Measurements from ENCODE around the gene PLCD1.
A peak's percentile ranks its signal among the peaks of the same experiment; 100 is the strongest.
"Not testable (repeated sequence)": the region's sequence is repeated elsewhere in the genome, so short reads cannot be mapped to it uniquely, and the experiment has no call there.

Gene PLCD1

DNA sequence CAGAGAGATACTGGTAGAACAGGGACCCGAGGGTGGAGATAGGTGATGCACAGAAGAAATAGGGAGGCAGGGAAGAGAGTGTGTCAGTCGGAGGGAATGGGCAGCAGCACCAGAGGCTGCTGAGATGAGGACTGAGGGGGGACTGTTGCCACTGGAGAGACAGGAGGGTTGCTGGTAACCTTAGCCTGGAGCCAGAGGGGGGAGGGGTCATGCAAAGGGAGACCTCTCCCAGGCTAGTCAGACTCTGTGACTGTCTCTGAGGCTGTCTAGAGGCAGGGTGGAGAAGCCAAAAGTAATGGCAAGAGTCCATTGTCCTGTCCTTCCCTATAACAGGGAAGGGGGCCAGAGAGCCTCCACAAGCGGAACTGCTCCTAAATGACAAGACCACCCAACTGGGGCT is 7.5 kb upstream of the PLCD1 start:
- no peak for DNase-seq (ENCODE audit: low read depth)

DNA sequence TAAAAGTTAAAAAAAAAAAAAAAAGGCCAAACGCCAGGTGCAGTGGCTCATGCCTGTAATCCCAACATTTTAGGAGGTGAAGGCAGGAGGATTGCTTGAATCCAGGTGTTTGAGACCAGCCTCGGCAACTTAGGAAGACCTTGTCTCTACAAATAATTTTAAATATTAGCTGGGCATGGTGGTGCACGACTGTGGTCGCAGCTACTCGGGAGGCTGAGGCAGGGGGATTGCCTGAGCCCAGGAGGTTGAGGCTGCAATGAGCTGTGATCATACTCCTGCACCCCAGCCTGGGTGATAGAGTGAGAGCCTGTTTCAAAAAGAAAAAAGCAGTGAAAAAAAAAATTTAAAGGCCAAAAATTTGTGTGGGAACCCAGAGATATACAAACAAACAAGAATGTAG is 6.8 kb upstream of the PLCD1 start:
- DNase-seq (ENCODE audit: low read depth), result no peak

DNA sequence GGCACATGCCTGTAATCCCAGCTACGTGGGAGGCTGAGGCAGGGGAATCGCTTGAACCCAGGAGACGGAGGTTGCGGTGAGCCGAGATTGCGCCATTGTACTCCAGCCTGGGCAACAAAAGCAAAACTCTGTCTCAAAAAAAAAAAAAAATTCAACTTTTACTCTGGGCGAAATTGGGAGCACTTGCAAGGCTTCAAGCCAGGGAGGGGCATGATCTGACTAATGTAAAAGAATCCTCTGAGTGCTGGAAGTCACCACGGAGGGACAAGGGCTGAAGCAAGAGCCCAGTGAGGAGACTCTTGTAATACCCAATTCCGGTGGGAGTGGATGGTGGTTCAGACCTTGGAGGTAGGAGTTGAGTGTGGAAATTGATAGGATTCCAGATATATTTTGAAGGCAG is 4.9 kb upstream of the PLCD1 start:
- not testable (repeated sequence) for DNase-seq (ENCODE audit: low read depth)

DNA sequence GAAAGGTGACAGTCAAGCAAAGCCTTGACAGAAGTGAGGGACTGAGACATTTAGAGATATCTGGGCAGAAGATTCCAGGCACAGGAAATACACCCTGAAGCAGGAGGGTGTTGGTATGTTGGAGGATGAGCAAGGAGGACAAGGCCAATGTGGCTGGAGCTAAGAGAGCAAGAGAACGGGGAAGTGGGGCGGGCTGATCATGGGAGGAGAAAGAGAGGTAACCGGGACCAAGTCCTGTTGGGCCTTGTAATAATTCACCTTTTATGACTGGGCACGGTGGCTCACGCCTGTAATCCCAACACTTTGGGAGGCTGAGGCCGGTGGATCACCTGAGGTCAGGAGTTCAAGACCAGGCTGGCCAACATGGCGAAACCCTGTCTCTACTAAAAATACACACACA is 4.1 kb upstream of the PLCD1 start:
- DNase-seq (ENCODE audit: low read depth), result not testable (repeated sequence)

DNA sequence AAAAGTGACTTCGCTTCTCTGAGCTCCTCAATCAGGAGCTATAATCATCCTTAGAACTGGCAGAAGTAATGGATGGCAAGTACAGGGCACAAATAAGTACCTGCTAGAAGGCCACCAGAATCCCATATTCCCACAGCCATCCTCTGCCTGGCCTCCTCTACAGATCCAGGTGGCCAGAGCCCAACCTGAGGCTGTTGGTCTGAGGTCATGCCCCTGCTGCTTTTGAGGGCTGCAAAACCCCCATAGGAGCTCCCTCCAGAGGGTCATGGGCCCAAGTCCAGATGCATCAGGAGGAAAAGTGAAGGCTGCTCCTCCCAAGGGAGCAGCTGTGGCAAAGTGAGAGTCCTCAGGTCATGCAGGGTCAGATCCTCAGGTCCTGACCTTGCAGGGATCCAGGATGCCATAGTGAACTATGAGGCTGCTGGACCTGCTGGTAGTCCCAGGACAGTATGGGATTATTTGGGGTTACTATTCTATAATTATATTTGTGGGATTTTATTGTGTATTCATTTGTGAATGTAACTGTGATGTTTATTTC is 3.0 kb upstream of the PLCD1 start:
- no peak for DNase-seq (ENCODE audit: low read depth)

DNA sequence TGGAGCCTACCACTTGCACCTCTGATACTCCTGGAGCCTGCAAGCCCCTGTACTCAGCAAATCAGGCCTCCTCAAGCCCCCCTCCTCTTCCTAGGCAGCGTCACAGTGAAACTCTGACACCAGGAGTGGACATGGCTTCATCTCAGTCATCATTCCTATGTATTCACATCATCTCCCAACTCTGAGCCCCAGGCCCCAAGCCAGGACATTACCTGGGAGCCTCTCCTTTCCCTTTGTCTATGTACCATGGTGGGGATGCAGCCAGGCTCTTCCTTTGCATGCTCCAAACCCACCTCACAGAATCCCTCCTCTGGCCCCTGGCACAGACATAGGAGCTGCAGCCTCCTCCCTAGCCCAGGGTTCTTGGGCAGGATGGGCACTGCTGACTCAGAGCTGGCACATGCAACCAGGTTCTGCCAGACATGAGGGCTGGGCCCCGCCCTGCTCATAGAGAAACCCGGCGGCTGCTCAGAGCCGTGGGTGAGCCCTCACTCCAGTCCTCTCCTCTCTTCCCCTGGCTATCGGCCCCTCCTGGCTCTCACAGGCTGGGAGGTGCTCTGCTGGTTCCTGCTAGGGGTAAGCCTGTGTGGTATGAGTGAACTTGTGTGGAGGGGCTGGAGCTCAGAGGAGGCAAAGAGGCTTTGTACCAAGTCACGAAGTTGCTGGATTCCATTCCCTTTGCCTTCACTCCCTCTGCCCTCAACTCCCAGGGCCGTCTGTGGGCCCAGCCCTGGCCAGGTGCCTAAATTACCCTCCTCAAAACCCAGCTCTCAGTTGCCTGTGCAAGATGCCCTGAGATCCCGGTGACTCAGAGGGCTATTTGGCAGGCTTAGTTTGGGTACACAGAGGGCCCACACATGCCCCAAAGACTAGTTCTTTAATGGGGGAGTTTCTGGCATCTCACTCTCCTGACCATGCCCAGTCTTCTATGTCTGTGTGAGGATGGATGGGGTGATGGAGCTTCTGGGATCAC is 1.9 kb upstream of the PLCD1 start:
- DNase-seq (ENCODE audit: low read depth), result peak; percentile 51

DNA sequence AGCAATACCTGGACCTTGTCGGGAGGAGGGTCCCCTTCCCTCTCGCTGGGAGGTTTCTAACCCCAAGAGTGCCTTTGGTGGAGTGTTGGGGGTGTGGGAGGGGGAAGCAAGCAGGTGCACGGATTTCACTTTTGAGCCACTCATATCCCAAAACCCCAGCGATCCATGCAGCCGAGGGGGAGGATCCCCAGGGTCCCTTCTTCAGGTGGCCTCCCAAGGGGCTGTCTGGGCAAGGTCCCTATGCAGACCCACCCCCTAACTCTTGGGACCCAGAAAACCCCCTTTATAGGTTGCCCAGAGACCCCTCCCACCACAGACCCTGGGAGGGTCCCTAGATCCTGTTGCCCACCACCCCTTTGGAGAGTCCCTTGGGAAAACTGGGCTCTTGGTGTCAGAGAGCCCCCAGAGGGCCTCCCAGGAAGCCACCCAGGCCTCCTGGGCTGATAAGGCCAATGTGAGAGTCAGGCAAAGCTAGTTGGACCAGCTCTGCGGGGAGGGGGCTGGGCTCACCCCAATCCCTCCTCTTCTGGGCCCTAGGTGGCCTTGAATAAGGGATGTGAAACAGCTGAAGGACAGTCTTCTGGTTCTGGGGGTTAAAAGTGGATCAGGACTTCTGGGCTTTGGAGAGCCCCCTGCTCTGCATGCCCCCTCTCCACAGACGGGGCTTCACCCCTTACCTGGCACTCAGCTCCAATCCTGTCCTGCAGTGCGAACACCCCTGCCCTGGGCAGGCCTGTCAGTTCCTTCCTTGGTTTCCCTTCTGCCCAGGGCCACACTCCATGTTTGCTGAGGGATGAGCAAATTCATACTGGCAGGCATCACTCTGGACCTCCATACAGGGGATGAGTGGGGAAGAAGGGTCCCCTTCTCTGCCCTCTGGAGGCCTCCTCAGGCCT is 932 bp upstream of the PLCD1 start:
- DNase-seq (ENCODE audit: low read depth), result no peak

DNA sequence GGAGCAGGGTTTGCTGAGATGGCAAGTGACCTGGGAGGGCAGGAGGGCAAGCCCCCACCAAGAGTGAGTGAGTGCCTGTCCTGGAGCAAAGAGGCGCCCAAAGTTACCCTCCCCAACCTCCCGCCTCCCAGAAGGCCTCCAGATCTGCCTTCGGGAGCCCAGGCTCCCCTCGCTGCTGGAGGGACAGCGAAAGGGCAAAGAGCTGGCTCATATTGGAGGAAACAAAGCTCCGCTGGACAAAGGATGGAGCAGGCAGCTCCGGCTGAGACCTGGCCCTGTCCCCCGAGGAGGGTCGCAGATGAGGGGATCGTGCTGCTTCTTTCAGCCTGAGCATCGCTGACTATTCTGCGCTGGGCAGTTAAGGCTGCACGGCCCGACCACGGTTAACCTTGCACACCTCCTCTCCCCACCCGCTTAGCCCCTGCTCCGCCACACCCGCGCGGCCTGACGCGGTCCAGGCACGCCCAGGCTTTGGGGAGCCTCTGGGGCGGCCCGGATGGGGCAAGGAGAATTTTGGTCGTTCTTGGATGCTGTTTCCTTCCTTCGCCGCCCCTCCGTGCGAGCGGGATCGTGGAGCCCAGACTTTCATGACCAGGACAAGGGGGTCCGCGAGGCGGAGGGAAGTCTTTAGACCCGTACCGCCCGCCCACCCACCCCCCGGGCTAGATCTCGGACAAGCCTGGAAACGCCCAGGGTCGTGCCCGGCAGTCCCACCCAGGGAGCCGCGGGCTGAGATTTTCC is 651 bp downstream of the PLCD1 start:
- DNase-seq (ENCODE audit: low read depth), result peak; percentile 13

DNA sequence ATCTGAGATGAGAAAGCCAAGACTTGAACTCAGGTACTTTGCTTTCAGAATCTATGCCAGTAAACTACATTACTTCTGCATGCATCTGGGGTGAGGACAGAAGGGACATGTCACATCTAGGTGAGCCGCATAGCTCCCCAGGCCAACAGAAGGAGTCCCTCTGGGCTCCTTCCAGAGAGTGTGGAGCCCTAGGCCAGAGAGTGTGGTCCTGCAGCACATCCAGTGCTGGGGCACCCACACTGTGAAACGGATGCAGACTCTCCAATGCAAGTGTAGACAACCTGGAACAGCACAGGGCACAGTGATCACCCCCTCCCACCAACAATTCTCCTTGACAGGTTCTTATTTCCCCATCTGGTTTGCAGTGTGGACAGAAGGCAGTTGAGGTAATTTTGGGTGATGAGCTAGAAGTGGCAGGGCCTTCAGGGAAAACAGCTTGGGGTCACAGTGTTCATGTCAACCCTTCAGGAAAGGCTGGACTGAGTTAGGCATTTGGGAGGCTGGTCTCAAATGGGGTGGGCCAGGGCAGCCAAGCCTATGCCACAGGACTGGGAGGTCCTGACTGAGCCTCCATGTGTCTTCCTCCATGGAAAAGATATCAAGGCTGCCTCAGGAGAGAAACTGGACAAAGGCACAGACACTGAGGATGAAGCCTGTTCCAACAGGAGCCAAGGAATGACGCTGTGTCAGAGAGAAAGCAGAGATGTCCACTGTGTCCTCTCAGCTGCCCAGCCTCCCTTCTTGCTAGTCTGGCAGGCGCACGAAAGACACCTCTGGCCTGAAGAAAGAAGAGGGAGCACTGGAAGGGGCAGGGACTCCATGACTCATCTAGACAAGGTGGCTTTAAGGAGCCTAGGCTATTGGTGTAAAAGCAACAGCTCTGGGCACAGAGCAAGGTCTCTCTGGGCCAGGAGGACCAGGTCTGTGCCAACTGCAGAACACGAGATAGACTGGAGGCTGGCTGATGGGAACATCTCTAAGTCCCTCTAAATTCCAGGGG is 1.7 kb downstream of the PLCD1 start:
- DNase-seq (ENCODE audit: low read depth), result no peak

DNA sequence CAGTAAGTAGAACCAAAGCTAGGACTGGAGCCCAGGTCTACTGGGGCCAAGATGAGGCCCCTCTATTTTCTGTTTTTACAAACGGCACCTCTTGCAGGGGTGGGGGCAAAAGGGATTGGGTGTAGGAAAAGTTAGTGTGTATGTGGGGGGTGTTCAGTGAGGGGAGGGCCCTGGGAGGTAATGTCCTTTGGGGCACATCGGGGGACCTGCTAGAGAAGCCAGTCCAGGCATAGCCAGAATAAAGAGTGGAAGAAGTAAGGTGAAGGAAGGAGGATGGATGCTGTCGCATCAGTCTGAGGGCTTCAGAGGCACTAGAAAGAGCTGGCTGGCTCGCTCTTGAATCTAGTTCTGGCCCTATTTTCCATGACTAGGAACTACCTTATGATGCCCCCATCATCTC is 2.6 kb downstream of the PLCD1 start:
- DNase-seq (ENCODE audit: low read depth), result no peak

DNA sequence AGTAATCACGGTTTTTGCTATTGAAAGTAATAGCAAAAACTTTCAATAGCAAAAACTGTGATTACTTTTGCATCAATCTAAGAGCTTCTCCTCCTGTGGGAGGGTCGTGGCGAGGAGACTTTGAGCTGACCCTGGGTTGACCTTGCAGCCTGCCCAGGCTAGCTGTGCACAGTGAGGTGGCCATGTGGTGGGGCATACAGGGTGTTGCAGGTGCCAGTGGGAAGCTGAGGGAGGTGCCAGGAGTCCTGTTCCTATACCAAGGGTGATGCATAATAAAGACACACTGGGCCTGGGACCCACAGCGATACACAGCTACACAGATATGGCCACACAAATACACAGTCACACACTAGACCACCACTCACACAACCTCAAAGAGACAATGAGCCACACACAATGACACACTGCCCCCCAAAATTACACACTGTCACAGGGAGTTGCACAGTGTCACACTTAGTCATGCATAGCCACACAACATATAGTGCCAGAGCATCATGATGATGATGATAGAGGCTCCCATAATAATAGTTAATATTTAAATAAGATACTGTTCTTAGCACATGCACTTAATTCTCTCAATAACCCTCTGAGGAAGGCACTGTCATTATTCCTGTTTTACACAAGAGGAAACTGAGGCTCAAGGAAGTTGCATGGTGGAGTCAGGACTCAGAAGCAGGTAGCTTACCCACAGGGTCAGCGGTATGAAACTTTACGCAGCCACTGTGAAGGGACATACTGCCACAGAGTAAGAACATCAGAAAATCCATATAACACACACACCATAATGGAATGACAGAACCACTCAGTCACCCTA is 6.3 kb downstream of the PLCD1 start:
- no peak for DNase-seq (ENCODE audit: low read depth)

DNA sequence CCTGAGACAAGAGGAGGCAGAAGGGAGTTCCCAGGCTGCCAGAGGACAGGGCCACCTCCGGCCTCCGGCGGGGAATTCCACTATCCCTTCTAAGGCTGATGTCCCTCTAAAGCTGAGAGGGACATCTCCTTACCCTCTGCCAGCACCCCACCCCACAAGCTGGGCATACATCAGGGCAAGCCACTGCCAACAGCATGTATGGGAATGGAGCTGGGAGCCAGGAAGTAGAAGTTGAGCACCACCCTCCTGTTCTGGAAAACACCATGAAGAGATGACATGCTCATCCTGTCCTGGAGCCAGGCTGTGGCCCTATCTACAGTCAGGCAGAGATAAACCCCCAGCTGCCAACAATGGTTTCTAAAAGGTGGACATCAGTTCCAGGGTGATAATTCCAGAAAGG is 7.1 kb downstream of the PLCD1 start:
- no peak for DNase-seq (ENCODE audit: low read depth)

DNA sequence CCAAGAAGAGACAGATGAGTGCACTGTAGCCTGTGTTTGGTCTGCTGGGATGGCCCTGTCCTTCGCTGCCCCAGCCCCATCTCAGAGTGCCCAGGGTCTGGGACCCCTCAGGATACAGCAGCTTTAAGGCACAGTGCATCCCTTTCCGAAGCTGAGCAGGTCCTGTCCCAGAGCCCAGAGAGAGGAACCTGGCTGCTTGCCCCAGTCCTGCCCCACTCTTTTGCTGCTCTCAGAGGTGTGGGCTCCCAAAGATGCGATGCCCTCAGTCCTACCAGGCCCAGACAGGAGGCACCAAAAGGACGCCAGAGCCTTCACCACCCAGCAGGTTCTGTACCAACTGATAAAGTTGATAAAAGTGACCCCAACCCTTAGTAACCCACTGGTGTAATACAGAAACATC is 8.2 kb downstream of the PLCD1 start:
- DNase-seq (ENCODE audit: low read depth), result no peak

DNA sequence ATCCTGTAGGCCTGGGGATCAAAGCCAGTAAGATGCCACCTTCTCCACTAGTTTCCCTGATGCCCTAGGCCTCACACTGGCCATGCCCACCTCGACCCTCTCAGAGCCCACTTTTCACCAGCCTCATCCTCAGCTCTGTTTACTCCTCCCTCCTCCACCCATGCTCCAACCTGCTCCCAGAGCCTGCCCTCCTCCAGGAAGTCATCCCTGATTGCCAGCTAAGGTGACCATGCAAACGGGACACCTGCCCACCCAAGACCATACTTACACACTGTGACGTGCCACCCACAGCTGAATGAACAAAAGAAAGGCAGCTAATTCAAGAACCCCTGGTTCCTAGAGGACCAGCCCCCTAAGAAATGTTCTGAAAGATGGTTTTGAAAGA is 9.1 kb downstream of the PLCD1 start:
- no peak for DNase-seq (ENCODE audit: low read depth)

DNA sequence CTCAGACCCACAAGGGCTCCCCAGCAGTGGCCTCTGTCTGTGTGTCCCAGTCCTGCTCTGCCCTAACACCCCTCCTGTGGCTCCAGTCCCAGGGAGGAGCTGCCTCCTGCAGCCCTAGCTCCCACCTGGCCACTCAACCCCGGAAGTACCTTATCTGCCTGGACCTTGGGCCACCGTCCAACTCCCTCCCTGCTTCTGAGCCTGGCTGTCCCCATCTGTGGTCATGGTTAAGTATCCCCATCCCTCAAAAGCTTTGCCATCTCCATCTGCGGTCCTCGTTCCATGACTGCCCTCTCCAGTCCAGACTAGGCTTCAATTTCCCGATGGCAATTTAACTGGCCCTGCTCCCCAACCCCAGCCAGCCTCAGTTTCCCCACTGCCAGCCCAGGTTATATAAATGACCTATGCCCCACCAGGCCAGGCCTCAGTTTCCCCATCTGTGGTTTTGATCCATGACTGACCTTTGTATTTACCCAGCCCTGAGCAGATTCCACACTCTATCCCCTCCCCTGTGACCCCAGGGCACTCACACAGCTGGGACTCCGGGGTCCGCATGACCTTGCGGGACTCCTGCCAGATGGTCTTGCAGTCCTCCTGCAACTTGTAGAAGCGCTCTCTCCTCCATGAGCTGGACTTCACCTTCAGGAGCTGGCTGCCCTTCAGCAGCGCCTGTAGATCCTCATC is 9.6 kb downstream of the PLCD1 start:
- DNase-seq (ENCODE audit: low read depth), result no peak

DNA sequence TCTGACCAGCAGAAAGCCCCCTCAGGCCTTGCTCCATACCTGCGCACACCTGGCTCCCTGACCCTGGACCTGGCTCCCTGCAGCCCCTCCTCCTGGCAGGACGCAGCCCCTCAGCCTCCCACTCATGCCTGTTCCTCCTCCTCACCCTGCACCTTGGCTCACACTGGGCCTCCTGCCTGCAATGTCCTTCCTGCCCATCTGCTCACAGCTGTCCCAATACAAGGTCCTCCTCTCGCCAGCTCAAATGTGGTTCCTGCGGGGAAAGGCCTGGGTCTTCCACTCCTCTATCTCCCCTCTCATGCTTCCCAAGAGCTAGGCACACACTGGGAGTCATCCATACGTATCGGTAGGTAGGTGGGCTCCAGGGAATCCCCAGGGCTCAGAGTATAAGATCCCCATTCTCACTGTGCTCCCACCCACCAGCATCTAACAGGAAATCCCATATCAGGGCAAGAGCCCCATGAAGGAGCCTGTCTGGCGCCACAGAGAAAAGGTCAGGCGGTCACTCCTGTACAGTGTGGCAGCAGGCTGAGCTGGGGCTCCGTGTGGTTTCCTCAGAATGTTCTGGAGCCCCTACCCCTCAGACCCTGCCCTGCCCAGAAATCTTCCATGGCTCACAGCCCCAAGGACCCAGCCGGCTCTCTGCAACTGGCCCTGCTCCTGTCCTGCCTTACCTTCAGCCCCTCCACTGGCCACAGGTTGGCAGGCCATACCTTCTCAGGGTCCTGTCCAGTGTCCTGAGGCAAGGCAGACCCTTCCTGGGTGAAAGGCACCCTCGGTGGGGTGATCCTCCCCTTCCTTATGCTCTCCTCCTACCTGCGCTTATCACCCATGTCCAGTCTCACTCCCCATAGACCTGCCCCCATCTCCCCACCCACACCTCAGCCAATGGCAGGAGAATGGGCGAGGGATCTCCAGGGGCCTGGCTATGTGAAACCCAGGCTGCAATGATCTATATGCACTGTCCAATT is 10.9 kb downstream of the PLCD1 start:
- DNase-seq (ENCODE audit: low read depth), result no peak

DNA sequence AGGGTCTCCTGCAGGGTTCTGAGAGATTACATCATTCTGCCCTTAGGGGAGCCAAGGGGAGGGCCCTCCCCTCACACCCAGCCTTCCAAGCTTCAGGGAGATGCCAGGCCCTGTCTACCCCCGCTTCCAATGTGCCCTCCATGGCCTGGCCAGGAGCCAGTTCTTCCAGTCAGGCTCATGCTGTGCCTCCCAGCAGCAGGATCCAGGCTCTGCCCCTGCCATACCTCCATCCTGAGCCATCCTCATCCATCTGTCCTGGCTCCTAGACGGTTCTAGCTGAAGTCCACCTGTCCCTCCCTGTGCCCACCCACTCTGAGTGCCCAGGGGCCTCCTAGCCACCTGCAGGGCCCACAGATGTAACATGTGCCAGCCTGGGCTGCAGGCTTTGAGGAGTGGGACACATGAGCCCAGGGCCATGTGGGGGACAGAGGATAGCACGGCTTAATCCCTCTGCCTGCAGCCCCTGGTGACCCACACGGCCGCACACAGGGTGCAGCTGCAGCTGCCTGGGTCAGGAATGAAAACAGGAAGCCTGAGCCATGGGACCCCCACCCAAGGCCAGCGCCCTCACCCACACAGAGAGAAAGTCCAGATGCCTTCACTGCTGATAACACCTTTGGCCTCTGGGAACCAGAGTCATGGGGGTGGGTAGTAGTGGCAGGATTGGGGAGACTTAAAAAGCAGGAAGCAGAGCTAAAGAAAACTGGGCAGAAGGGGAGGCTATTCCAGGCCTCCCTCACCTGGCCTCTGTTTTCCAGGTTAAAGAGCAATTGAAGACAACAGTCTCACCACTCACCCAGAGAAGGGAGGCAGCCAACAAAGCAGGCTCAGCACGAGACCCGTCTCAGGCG is 11.8 kb downstream of the PLCD1 start:
- DNase-seq (ENCODE audit: low read depth), result no peak

Data from EH (cell line).